Stimulated activated naive CD4-positive, alpha-beta T cell treated with Interleukin-2 at 50 U/mL for 16 hours (primary cell): Measurements from ENCODE around the gene KCP.

ENCODE experiments used
- DNase-seq: peaks from one replicate; lab custom pipeline; 2025; lab: John Stamatoyannopoulos, UW

The KCP gene

DNA sequence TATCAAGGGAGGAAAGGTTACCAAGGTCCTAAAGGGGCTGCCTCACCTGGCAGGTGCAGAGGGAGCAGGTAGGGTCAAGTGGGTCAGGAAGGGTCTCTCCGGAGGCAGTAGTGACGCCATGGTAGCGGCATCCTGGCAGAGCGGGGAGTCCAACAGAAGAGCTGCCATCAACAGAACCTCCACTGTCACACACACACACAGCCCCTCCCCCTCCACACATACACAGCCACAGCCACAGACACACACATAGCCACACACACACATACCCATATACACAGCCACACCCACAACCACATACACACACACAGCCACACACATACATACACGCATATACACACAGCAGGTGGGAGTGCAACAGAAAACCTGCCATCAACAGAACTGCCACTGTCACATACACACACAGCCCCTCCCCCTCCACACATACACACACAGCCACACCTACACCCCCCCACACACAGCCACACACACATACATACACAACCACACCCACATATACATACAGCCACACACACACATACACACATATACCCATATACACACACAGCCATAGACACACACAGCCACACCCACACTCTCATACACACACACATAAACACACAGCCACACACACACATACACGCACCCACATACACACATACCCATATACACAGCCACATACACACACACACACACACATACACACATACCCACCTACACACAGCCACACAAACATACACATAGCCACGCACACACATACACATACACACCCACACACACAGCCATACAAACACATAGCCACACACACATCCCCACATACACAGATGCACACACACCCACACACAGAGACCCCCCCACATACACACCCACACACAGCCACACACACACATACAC lies 23.1 kb downstream of the KCP start:
- no peak for DNase-seq

GRCh38 chr7:128886391-128887168 lies 23.9 kb downstream of the KCP start:
- DNase-seq = no peak

- DNase-seq = no peak
These were observed 24.9 kb downstream of the KCP start for GRCh38 chr7:128885370-128886187.

GRCh38 chr7:128884561-128885369 lies 25.7 kb downstream of the KCP start:
- no peak for DNase-seq

- peak; percentile 79 for DNase-seq
These were observed 26.7 kb downstream of the KCP start for GRCh38 chr7:128883622-128884448.

DNA sequence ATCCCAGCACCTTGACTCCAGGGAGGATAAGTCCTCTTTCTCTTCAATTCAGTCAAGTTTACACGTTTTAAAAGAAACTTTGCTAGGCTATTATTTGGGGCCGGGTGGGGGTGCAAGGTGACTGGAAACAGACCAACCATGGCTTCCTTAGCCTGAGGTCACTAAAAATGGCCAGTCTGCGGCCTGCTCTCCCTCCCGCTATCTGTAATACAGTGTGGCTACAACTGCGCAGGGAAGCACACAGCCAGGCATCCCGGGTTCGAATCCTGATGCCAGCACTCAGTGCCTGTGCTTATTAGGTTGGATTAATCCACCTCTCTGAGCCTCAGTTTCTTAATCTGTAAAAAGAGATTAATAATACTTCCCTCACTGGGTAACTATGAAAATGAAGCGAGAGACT lies 28.4 kb downstream of the KCP start:
- DNase-seq = no peak

DNA sequence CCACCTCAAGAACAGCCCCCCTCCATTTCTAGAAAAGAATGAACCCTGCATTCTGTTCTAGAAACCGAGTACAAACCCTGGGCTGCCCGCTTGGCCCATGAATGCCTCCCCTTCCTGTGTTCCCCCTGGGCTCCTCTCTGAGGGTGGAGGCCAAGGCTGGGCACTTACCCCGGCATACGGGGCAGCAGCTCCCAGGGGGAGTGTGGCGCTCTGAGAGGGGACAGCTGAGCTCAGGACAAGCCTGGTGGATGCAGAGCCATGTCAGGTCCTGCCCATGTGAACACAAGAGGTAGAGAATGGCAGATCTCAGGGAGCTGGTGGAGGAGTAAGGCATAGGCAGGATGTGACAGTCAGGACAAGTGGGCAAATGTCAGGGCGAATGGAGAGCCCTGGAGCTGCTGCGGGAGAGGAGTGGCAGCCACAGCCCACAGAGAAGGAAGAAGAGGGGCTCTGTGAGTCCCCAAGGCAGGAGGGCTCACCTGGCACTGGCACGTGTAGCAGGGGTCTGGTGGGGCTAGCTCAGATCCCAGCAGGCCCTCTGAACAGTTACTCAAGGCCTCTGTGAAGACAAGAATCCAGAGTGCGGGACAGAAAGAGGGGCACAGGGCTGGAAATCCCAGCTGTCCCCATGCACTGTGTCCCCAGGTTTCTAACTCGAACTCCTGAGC lies 28.9 kb downstream of the KCP start:
- no peak for DNase-seq

DNA sequence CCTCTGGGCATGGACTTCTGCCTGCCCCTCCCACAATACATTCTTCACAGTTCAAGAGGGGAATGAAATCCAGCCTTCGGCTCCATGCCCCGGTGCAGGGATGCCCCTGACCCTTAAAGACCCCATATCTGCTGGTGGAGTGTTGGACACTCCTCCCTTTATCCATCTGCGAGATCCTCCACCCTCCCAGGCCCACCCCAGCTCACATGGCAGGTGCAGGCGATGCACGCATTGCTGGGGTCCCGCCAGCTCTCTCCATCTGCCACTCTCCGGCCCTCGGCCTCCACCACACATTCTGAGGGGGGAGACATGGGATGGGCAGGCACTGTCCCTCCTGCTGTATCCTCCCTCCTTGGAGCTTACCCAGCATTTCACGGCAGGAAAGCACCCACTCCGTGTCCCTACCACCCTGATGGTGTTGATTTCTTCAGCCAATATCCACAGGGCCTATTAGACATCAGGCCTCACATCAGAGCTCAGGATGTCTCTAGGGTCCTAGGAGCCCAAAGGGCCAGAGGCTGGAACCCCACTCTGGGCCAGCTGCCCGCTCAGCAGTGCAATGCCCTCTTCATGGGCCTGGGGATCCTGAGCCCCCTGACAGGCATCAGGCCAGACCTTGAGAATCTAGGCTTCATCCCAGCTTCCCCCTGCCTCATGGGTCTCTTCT lies 29.6 kb downstream of the KCP start:
- no peak for DNase-seq

GRCh38 chr7:128879939-128880746 lies 30.4 kb downstream of the KCP start:
- no peak for DNase-seq

DNA sequence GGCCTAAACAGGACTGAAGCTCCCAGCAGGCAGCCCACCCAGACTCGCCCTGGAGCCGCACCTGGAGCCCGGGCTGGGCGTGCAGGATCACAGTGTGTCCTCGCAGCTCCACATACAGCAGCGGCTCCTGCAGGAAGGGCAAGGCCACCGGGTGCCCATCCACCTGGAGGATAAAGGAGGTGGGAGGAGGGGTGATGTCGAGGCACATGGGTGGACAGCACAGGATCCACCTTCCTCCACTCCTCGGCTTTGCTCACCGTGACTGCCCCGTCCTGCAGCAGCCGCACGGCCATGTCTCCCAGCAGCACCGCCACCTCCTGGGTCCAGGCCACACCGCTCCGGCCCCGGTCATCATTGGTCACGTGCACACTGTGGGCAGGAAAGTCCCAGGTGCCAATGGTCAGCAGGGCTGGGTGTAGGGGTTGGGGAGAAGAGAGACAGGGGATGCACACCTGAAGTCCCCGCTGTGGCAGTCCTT lies 31.0 kb downstream of the KCP start:
- no peak for DNase-seq

- DNase-seq = no peak
These were observed 32.0 kb downstream of the KCP start for GRCh38 chr7:128878226-128879105.

- no peak for DNase-seq
These were observed 32.8 kb downstream of the KCP start for GRCh38 chr7:128877756-128878120.

DNA sequence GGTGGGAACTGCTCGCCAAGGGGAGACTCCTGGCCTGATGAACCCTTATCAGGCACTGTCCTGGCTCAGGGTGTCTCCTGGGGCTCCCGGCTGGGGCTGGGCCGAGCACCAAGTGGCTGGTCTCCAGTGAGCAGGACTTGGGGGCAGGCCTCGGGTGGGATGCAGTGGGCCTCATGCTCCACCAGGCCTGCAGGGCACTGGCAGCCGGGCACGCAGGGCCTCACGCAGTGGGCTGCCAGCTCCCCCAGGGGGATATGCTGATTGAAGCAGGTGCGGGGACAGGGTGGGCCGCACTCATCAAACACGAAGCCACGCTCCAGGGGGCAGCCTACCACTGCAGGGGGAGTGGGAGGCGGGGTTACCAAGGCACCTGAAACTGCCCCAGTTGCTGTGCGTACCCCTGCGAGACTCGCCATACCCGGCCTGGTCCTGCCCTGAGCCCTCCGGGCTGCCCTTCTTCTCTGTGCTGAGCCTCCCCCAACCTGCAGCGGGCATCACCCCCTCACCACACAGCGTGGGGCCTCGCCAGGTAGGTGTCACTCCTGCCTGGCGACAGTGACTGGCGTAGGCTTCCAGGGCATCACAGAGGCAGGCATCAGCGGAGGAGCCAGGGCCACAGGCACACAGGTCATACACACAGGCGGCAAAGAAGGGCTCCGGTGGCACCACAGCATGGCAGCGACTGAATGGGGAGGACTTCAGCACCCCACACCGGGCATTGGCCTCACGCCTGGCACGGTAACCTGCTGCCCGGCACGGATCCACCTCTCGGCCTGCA lies 33.3 kb downstream of the KCP start:
- DNase-seq = no peak

DNA sequence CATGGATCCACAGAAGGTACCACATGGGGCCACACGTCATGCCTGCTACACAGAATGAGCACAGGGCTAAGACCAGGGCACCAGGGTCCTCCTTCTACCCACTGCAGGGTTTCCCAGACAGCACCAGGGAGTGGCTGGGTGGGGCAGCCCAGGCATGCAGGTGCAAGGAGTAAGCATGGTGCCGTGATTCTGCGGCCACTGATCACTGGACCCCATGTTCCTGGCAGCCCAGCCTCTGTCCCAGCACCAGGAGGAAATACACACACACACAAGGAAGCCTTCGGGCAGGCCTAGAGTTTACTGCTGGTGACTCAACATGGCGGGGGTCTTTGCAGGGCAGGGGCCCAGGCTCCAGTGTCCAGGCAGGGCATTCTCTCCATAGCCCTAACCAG lies 33.9 kb downstream of the KCP start:
- DNase-seq = no peak

- no peak for DNase-seq
These were observed 34.4 kb downstream of the KCP start for GRCh38 chr7:128876127-128876526.

GRCh38 chr7:128875523-128875948 lies 35.0 kb downstream of the KCP start:
- DNase-seq = no peak
